Testis (tissue), 2 donors: ENCODE measurements around the gene MAP3K9.

ENCODE experiments used
- CTCF ChIP-seq, 3 experiments: fragments of 450-650 bp in 2 of 3; fragments of 200-600 bp in 1 of 3; sonication (generic) in 1 of 3; IDR thresholded peaks; one replicate each; pipeline ENCODE4 v1.5.1; 2016 to 2019; ENCODE audit warnings: antibody characterized with exemption in 3 of 3, mild to moderate bottlenecking in 2 of 3, moderate library complexity in 1 of 3
- POLR2A ChIP-seq: fragments of 450-650 bp; IDR thresholded peaks from one replicate; pipeline ENCODE4 v1.6.1; 2017; ENCODE audit warnings: antibody characterized with exemption, mild to moderate bottlenecking, moderate library complexity

- no peak for TF ChIP-seq CTCF (IDR thresholded peaks at IDR 0.05)
- no peak for TF ChIP-seq POLR2A
Observed at GRCh38 chr14:70742316-70742715, 67.0 kb downstream of the MAP3K9 start.
